Coronary artery (tissue), 2 donors: ENCODE results near the gene MMAB.

Source experiments
- DNase-seq: peaks from one replicate; pipeline ENCODE4 v3.0.0-alpha.2; 2017; ENCODE audit warnings: low spot score
- H3K27ac ChIP-seq, 2 donors: fragments of 200-600 bp; sonication (generic); one replicate each; pipeline ENCODE4 v1.5.1; 2016 to 2019
- H3K4me3 ChIP-seq: fragments of 200-600 bp; sonication (generic); 2 replicates; pipeline ENCODE4 v1.5.1; 2016; ENCODE audit warnings: mild to moderate bottlenecking, moderate library complexity
- CTCF ChIP-seq: fragments of 200-600 bp; sonication (generic); IDR thresholded peaks from one replicate; pipeline ENCODE4 v1.5.1; 2019; ENCODE audit warnings: antibody characterized with exemption

The MMAB gene

GRCh38 chr12:109601557-109601956, 28.3 kb upstream of the MMAB start:
- TF ChIP-seq CTCF, result no peak
- no peak for DNase-seq
- no peak overlapping the region for H3K4me3 ChIP-seq
- no peak overlapping the region for H3K27ac ChIP-seq

GRCh38 chr12:109600995-109601394, 27.7 kb upstream of the MMAB start:
- no peak for TF ChIP-seq CTCF
- no peak overlapping the region for H3K4me3 ChIP-seq
- no peak for DNase-seq
- no peak overlapping the region for H3K27ac ChIP-seq

GRCh38 chr12:109600481-109600880, 27.2 kb upstream of the MMAB start:
- Histone ChIP-seq H3K27ac (no peak overlapping the region), H3K4me3 (no peak overlapping the region)
- TF ChIP-seq CTCF, result no peak
- no peak for DNase-seq

GRCh38 chr12:109599087-109599486, 25.8 kb upstream of the MMAB start:
- Histone ChIP-seq H3K27ac (no peak overlapping the region), H3K4me3 (no peak overlapping the region)
- no peak for TF ChIP-seq CTCF
- DNase-seq, result no peak

GRCh38 chr12:109598428-109598854, 25.1 kb upstream of the MMAB start:
- Histone ChIP-seq H3K27ac (no peak overlapping the region), H3K4me3 (no peak overlapping the region)
- TF ChIP-seq CTCF, result no peak
- DNase-seq, result no peak

- peak overlapping the region; percentile 40 for H3K4me3 ChIP-seq
- peak; percentile 87 for DNase-seq
- H3K27ac ChIP-seq, result no peak overlapping the region
- TF ChIP-seq CTCF, result peak; percentile 95
These were observed 24.6 kb upstream of the MMAB start for GRCh38 chr12:109597795-109598427.

GRCh38 chr12:109597414-109597794, 24.1 kb upstream of the MMAB start:
- DNase-seq, result no peak
- no peak for TF ChIP-seq CTCF
- peak overlapping the region; percentile 40 for H3K4me3 ChIP-seq
- no peak overlapping the region for H3K27ac ChIP-seq
